Kidney (tissue), 14 donors: ENCODE results near the gene PCNX1. TPM values are rescaled to one million over a fixed set of nuclear protein-coding genes. Genes with fewer than 3 reads are reported as not detected.

ENCODE experiments used
- DNase-seq, 5 donors: peaks; one replicate each; pipeline ENCODE4 v3.0.0-alpha.2; 2013 to 2020
- FAIRE-seq: peaks from 2 replicates; lab custom pipeline; 2012; peaks lifted over from hg19 to GRCh38; lab: Jason Lieb, UNC
- H3K27ac ChIP-seq, 2 donors: one replicate each; pipeline ENCODE4 v1.7.0; 2013; ENCODE audit warnings: low read depth in 2 of 2, low read length in 2 of 2, inconsistent platforms in 1 of 2
- H3K27me3 ChIP-seq: one replicate; pipeline ENCODE4 v1.7.1; 2013; ENCODE audit warnings: low read length, inconsistent platforms; ENCODE audit not compliant: control insufficient read depth, insufficient read depth
- H3K36me3 ChIP-seq, 3 donors: one replicate each; pipeline versions ENCODE4 v1.7.0 to v1.7.1; 2013; ENCODE audit warnings: low read length in 3 of 3, control low read depth in 1 of 3, inconsistent platforms in 1 of 3; ENCODE audit not compliant: insufficient read depth in 3 of 3, control insufficient read depth in 2 of 3
- H3K4me1 ChIP-seq, 3 donors: one replicate each; pipeline versions ENCODE4 v1.7.0 to v1.7.1; 2013; ENCODE audit warnings: low read length in 3 of 3, inconsistent platforms in 1 of 3, low read depth in 1 of 3; ENCODE audit not compliant: control insufficient read depth in 2 of 3, insufficient read depth in 2 of 3
- H3K4me3 ChIP-seq, 3 donors: one replicate each; pipeline versions ENCODE4 v1.7.0 to v1.8.1; 2013; ENCODE audit warnings: low read length in 3 of 3, control low read depth in 1 of 3, inconsistent platforms in 1 of 3
- H3K9ac ChIP-seq, 3 donors: one replicate each; pipeline versions ENCODE4 v1.7.0 to v1.7.1; 2013; ENCODE audit warnings: low read length in 3 of 3, control low read depth in 1 of 3, inconsistent platforms in 1 of 3
- H3K9me3 ChIP-seq, 3 donors: one replicate each; pipeline versions ENCODE4 v1.7.0 to v1.7.1; 2013; ENCODE audit warnings: low read length in 3 of 3, control low read depth in 1 of 3, inconsistent platforms in 1 of 3; ENCODE audit not compliant: control insufficient read depth in 2 of 3, insufficient read depth in 1 of 3
- intact Hi-C: fragments of 100-400 bp; cut with DNase I; formaldehyde crosslinking; loops from one replicate; pipeline ENCODE4 v1.11.1; 2022
- polyA plus RNA-seq: library from polyadenylated mRNA; stranded (reverse); fragments of 350-450 nt; fragmentation: Illumina TruSeq; extraction: RNeasy Lipid Tissue Mini Kit (QIAGEN cat#74804); gene quantifications from one replicate; pipeline ENCODE4 v1.2.3, GENCODE V29; 2014; ENCODE audit warnings: low read depth, low replicate concordance; ENCODE audit not compliant: insufficient read depth
- total RNA-seq: library from RNA; stranded (reverse); fragmentation: NEBNext Ultra II Directional; extraction: Animal tissue kit (Norgen Biotek cat#: 25700); gene quantifications from one replicate; pipeline ENCODE4 v1.2.1, GENCODE V29; 2021
- TF ChIP-seq, protein P1 (sequence below): IDR thresholded peaks from 3 replicates; pipeline ENCODE4 v1.5.1; 2012; ENCODE audit warnings: mild to moderate bottlenecking, moderate library complexity, borderline replicate concordance; ENCODE audit not compliant: insufficient read depth; ENCODE audit errors: extremely low read depth
- donor health status: control.
- donor health status: control.
- donor health status: control.
- donor health status: control.
- donor health status: control.
- donor health status: DM: yes; HTN: yes; CAD: no.
- donor health status: Normal renal cell carcinoma (clear cell type).

PCNX1 gene
- total and polyA plus RNA-seq, 2 donors from 2014 or later: 16.2 to 55.2 TPM

DNA sequence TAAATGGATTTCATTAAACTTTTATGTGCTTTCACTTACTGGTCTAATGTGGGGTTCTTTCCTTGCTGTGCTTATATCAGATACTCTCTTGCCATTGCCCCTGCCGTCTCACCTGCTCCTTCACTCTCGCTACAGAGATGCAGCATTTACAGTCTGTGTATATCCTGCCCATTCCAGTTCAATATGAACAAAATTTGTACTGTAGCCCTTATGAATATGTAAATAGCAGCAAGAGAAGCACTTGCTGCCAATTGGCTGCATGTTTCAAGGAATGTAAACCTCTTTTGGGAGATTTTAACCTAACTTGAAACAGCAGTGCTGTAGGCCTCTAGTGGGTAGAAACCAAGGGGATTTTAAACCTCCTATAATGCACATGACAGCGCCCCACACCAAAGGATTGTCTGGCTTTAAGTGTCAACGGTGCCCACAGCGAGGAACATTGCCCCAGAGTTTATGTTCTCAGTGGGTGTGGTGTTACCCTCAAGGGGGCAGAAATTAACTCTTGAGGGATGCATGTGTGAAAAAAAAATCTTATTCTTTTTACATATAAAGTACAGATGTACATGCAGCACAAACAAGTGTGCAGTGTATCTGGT, 19.1 kb downstream of the PCNX1 start:
- TF ChIP-seq, protein P1, sequence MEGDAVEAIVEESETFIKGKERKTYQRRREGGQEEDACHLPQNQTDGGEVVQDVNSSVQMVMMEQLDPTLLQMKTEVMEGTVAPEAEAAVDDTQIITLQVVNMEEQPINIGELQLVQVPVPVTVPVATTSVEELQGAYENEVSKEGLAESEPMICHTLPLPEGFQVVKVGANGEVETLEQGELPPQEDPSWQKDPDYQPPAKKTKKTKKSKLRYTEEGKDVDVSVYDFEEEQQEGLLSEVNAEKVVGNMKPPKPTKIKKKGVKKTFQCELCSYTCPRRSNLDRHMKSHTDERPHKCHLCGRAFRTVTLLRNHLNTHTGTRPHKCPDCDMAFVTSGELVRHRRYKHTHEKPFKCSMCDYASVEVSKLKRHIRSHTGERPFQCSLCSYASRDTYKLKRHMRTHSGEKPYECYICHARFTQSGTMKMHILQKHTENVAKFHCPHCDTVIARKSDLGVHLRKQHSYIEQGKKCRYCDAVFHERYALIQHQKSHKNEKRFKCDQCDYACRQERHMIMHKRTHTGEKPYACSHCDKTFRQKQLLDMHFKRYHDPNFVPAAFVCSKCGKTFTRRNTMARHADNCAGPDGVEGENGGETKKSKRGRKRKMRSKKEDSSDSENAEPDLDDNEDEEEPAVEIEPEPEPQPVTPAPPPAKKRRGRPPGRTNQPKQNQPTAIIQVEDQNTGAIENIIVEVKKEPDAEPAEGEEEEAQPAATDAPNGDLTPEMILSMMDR: no peak

DNA sequence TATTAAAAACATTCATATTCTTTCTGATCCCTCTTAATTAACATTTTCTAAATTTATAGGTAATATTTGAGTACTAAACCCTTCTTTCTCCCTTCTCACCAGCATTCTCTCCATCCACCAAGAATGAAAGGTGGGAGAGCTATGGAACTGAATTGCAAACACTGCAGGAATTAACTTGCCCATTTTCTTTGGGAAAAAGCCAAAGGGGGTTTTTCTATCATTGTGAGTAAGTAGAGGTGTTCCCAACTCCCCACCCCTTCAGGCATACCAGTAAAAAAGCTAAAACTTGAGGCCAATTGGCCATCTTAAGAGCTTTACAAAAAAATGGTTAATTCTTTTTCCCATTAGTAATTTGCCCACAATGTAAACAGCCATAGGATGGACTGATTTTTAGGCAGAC, 23.7 kb downstream of the PCNX1 start:
- Histone ChIP-seq H3K27ac (no peak overlapping the region), H3K9ac (no peak overlapping the region), H3K36me3 (no peaks in the 10 kb centered on the region), H3K9me3 (no peaks in the 10 kb centered on the region), H3K27me3 (no peaks in the 10 kb centered on the region), H3K4me3 (no peak overlapping the region), H3K4me1 (peaks cover 3 to 17% (median 17%) of the 10 kb centered on the region in 3 donors)
- intact Hi-C loops: no loop called here
- TF ChIP-seq, protein P1: no peak
- FAIRE-seq (no peak), DNase-seq (no peak)

More for the DNA sequence above, 19.1 kb downstream of the PCNX1 start:
- Histone ChIP-seq H3K36me3 (no peaks in the 10 kb centered on the region), H3K4me1 (peaks cover 0 to 12% (median 10%) of the 10 kb centered on the region in 3 donors), H3K27ac (no peak overlapping the region), H3K9ac (no peak overlapping the region), H3K27me3 (no peaks in the 10 kb centered on the region), H3K9me3 (no peaks in the 10 kb centered on the region), H3K4me3 (no peak overlapping the region)
- intact Hi-C loops: no loop called here
- DNase-seq: no peak
- FAIRE-seq: no peak

DNA sequence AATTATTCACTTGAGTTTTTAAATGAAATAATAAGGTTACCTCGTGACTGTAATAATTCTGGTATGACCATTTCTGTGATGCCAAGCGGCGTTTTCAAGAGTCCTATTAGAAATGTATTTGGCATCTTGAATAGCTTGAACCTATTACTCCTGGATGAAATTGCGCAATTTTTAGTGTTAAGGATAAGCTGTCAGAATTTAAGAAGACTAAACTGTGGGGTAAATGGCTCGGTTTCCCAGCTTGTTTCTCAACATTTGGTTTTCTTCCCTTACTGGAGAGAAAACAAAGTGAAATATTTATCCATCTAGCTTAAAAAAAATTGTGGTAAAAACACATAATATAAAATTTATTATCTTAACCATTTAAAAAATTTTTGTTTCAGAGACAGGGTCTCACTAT, 26.8 kb downstream of the PCNX1 start:
- no peak overlapping the region for H3K9ac ChIP-seq
- TF ChIP-seq, protein P1: no peak
- FAIRE-seq (no peak), DNase-seq (no peak)
- intact Hi-C loops: no loop called here
- peak overlapping the region in 1 of 2 donors; percentile 11 for H3K27ac ChIP-seq
- peaks cover 3 to 11% (median 9%) of the 10 kb centered on the region in 3 donors for H3K4me1 ChIP-seq
- H3K4me3 ChIP-seq: no peak overlapping the region
- H3K9me3 ChIP-seq: no peaks in the 10 kb centered on the region
- H3K36me3 ChIP-seq: no peaks in the 10 kb centered on the region
- no peaks in the 10 kb centered on the region for H3K27me3 ChIP-seq
